ENCODE results near the gene ACSF2. TPM values are rescaled to one million over a fixed set of nuclear protein-coding genes. Genes with fewer than 3 reads are reported as not detected.

ACSF2 gene
- total and polyA plus RNA-seq, 2 of the 13 experiments (the other 11 are each of a cell fraction or from before 2014, with no cell fraction given) = 87.3 to 109 TPM

GRCh38 chr17:50476545-50477315, 50.7 kb downstream of the ACSF2 start (continued):
- TF ChIP-seq LRRFIP1 (CRISPR knock-in tag; conservative IDR thresholded peaks at IDR 0.05) (no peak), POLR2A (IDR thresholded peaks at IDR 0.05; ENCODE audit: insufficient read depth in 1 of 2, low read depth in 2 of 2, low read length in 2 of 2) (peak in 1 of 2 experiments; percentile 32; a peak in 1 of 4 replicates), TBX2 (CRISPR knock-in tag; IDR thresholded peaks at IDR 0.05; ENCODE audit: borderline replicate concordance) (peak; percentile 73; the same call in 1 of the 2 replicates), SPEN (CRISPR knock-in tag; IDR thresholded peaks at IDR 0.05; ENCODE audit: low read depth) (peak; percentile 60), CBX1 (IDR thresholded peaks at IDR 0.05; ENCODE audit: low read depth) (no peak), LBX2 (CRISPR knock-in tag; IDR thresholded peaks at IDR 0.05; ENCODE audit: borderline replicate concordance) (no peak), ZNF513 (CRISPR knock-in tag; conservative IDR thresholded peaks at IDR 0.05) (no peak), NFYC (CRISPR knock-in tag; IDR thresholded peaks at IDR 0.05) (no peak), GATAD1 (CRISPR knock-in tag; IDR thresholded peaks at IDR 0.05) (0 out of 2 replicates have a peak, but pooled peaks have one; percentile 19), RCOR2 (CRISPR knock-in tag; IDR thresholded peaks at IDR 0.05) (no peak), ELF1 (CRISPR knock-in tag; IDR thresholded peaks at IDR 0.05) (no peak), PHB2 (IDR thresholded peaks at IDR 0.05; ENCODE audit: partially characterized antibody) (no peak), PHF8 (CRISPR knock-in tag; IDR thresholded peaks at IDR 0.05) (no peak), NFE2L2 (IDR thresholded peaks at IDR 0.05; ENCODE audit: low read length) (no peak), PAXIP1 (CRISPR knock-in tag; conservative IDR thresholded peaks at IDR 0.05) (peak; percentile 52), GMEB1 (CRISPR knock-in tag; IDR thresholded peaks at IDR 0.05; ENCODE audit: borderline replicate concordance) (no peak), RBM39 (IDR thresholded peaks at IDR 0.05; ENCODE audit: low read depth, low read length, poor library complexity, severe bottlenecking) (no peak), ZFP37 (CRISPR knock-in tag; IDR thresholded peaks at IDR 0.05; ENCODE audit: borderline replicate concordance) (0 out of 2 replicates have a peak, but pooled peaks have one; percentile 8)

All from HepG2 (cell line).